GM12878 (cell line): Measurements from ENCODE around the gene OR2T33. TPM values are rescaled to one million over a fixed set of nuclear protein-coding genes. Genes with fewer than 3 reads are reported as not detected.
"Not testable (repeated sequence)": the region's sequence is repeated elsewhere in the genome, so short reads cannot be mapped to it uniquely, and the experiment has no call there.

Source experiments
- ATAC-seq: fragments of 200-7000 bp; cut with Tn5 transposase; 3 replicates; pipeline ENCODE4 v1.9.1; 2020; ENCODE audit warnings: mild to moderate bottlenecking, moderate library complexity
- BruUV-seq: library from RNA; stranded (reverse); fragments of 400-500 nt; replicated peaks from 2 replicates; lab custom pipeline; 2021; lab: Mats Ljungman, UMichigan
- CTCF ChIA-PET: fragments of 300-600 bp; sonication (Branson Sonifier 250); formaldehyde crosslinking; extraction: SDS; loops from one replicate; lab custom pipeline; 2021; ENCODE audit warnings: inconsistent platforms; lab: Yijun Ruan, JAX
- POLR2A ChIA-PET: fragments of 350-600 bp; formaldehyde crosslinking; extraction: SDS; loops from one replicate; lab custom pipeline; 2021; ENCODE audit warnings: inconsistent platforms; lab: Charles Lee
- RAD21 ChIA-PET: fragments of 300-600 bp; sonication (Branson Sonifier 250); formaldehyde crosslinking; loops from one replicate; lab custom pipeline; 2023; ENCODE audit warnings: antibody characterized with exemption; ENCODE audit not compliant: unreplicated experiment; lab: Charles Lee
- SMC1A ChIA-PET: fragments of 300-600 bp; sonication (Branson Sonifier 250); formaldehyde crosslinking; loops from one replicate; lab custom pipeline; 2023; ENCODE audit not compliant: unreplicated experiment, uncharacterized antibody; lab: Charles Lee
- DNase-seq: peaks from one replicate; pipeline ENCODE4 v3.0.0-alpha.2; 2011; ENCODE audit warnings: low read depth, low spot score
- FAIRE-seq: peaks from 3 replicates; lab custom pipeline; 2011; peaks lifted over from hg19 to GRCh38; lab: Jason Lieb, UNC
- H2AFZ ChIP-seq: 2 replicates; pipeline ENCODE4 v1.6.0; 2011; ENCODE audit warnings: low read depth, low read length, control low read depth; ENCODE audit not compliant: control insufficient read depth
- H3K27ac ChIP-seq: 2 replicates; pipeline ENCODE4 v1.5.1; 2011; ENCODE audit warnings: control low read depth; ENCODE audit not compliant: control insufficient read depth, insufficient read depth
- H3K27me3 ChIP-seq, 2 experiments: replicated peaks in 1 of 2; 2 replicates each; pipeline versions ENCODE4 v1.6.0 to v1.6.1; 2011; ENCODE audit warnings: low read length in 1 of 2; ENCODE audit not compliant: control insufficient read depth in 2 of 2, insufficient read depth in 2 of 2
- H3K36me3 ChIP-seq, 2 experiments: 2 replicates each; pipeline ENCODE4 v1.5.1; 2011; ENCODE audit warnings: low read length in 1 of 2; ENCODE audit not compliant: control insufficient read depth in 2 of 2, insufficient read depth in 2 of 2
- H3K4me1 ChIP-seq: 2 replicates; pipeline ENCODE4 v1.6.1; 2011; ENCODE audit warnings: mild to moderate bottlenecking, low read length, moderate library complexity, mixed read lengths; ENCODE audit not compliant: control insufficient read depth, insufficient read depth
- H3K4me2 ChIP-seq: 2 replicates; pipeline ENCODE4 v1.6.0; 2011; ENCODE audit warnings: control low read depth; ENCODE audit not compliant: control insufficient read depth, insufficient read depth
- H3K4me3 ChIP-seq: fragments of 200-600 bp; sonication (generic); 2 replicates; pipeline ENCODE4 v1.5.1; 2016
- H3K79me2 ChIP-seq: 2 replicates; pipeline ENCODE4 v1.6.0; 2011; ENCODE audit warnings: low read length; ENCODE audit not compliant: control insufficient read depth, insufficient read depth
- H3K9ac ChIP-seq: 2 replicates; pipeline ENCODE4 v1.8.0; 2011; ENCODE audit warnings: low read length, control low read depth, mixed read lengths; ENCODE audit not compliant: control insufficient read depth, insufficient read depth
- H3K9me3 ChIP-seq: replicated peaks from 3 replicates; pipeline ENCODE4 v1.5.1; 2011; ENCODE audit warnings: mild to moderate bottlenecking, low read length; ENCODE audit not compliant: control insufficient read depth, insufficient read depth
- H4K20me1 ChIP-seq: 2 replicates; pipeline ENCODE4 v1.6.0; 2011; ENCODE audit not compliant: control insufficient read depth, insufficient read depth
- CREB1 ChIP-seq: IDR thresholded peaks from 2 replicates; pipeline ENCODE4 v1.6.1; 2012; ENCODE audit warnings: low read depth, mild to moderate bottlenecking, inconsistent platforms
- HDAC2 ChIP-seq: fragments of 200-600 bp; sonication (generic); IDR thresholded peaks from 2 replicates; pipeline ENCODE4 v1.6.1; 2017
- MXI1 ChIP-seq: fragments of 150-350 bp; IDR thresholded peaks from 2 replicates; pipeline ENCODE4 v1.6.1; 2011; ENCODE audit warnings: low read depth, mild to moderate bottlenecking, inconsistent platforms, low read length, improper control_type of control experiment
- NFIC ChIP-seq: IDR thresholded peaks from 2 replicates; pipeline ENCODE4 v1.6.1; 2012; ENCODE audit warnings: low read depth, mild to moderate bottlenecking, inconsistent platforms, low read length, moderate library complexity
- WGBS: methylation state at CpG from one replicate; pipeline ENCODE4 v1.1.6; 2016; ENCODE audit warnings: low lambda C conversion rate; ENCODE audit not compliant: insufficient replicate concordance, insufficient coverage; ENCODE audit errors: missing lambda C conversion rate; 5-methylcytosine and 5-hydroxymethylcytosine counted together
- in situ Hi-C: fragments of 300-500 bp; cut with MboI; formaldehyde crosslinking; loops from 9 replicates; pipeline ENCODE4 v1.14.3; 2018; ENCODE audit warnings: mixed read lengths
- intact Hi-C: fragments of 100-400 bp; cut with micrococcal nuclease; formaldehyde crosslinking; loops from one replicate; pipeline ENCODE4 v1.14.2; 2022; ENCODE audit not compliant: unreplicated experiment
- polyA plus RNA-seq, 11 experiments: library from polyadenylated mRNA; depleted of rRNA in 4 of 11; unstranded in 6 of 11; stranded (reverse) in 5 of 11; fragments of >200 nt; fragmentation: Nextera tagmentation in 4 of 11; fragmentation: Illumina TruSeq in 1 of 11; extraction: Ambion mirVana in 4 of 11; extraction: Trizol in 1 of 11; gene quantifications; 1 replicate in 1 of 11; 2 replicates in 10 of 11; pipeline versions ENCODE4 v1.2.1 to v1.2.3, GENCODE V29; 2011 to 2016; ENCODE audit warnings: inconsistent platforms in 2 of 11, missing spikeins in 2 of 11, low read depth in 1 of 11
- total RNA-seq, 4 experiments: library from RNA; depleted of rRNA in 3 of 4; stranded (reverse); fragments of >200 nt in 3 of 4; fragmentation: Illumina TruSeq in 1 of 4; extraction: Trizol in 1 of 4; gene quantifications; 2 replicates each; pipeline versions ENCODE4 v1.2.1 to v1.2.3, GENCODE V29; 2013 to 2021

Gene OR2T33
- total and polyA plus RNA-seq, 10 of the 15 experiments (the other 5 are each of a cell fraction or from before 2014, with no cell fraction given) = not detected

DNA sequence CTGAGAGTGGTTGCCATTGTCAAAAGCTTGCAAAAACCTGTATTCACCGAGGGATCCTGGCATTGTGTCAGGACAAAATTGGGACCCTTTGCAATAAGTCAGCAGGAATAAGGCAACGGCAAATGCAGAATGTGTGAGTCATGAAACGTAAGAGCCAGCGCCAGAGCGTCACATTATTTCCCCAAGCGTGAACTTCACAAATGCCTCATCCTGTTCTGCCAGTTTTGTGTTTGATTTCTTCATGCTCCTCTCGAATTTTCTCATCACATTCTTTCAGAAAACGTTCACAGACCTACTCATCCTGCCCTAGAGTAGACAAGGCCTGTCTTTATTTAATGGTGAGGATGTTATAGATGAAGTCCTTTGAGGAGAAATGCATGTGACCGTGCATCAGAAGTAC is 27.9 kb upstream of the OR2T33 start:
- RAD21 ChIA-PET, intact Hi-C loops: not testable (repeated sequence)
- WGBS = 48% methylated on average over 6 of the region's 9 CpGs

DNA sequence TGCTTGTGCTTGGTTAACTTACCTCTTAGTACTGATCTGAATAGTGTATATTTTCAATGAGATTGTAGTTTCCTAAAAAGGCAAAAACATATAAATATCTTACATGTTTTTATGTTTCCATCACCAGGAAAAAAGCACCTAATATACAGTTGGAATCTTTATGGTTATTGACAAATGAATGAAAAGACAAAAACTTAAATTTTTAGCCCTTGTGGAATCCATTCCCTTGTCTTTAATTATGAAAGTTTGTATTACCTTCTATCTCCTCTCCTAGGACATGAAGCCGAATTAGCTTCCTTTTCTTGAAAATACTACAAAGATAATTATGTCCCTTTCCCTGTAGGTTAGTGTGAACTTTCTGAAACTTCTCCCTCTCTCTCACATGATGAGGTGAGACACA is 25.5 kb upstream of the OR2T33 start, which contains the start of gene OR2T12:
Gene OR2T12, minus strand, starts transcription at position 101 of the 400 bp plus-strand sequence. CDS start 7,846 bp downstream, outside the sequence.
- Histone ChIP-seq H3K79me2 (no peaks in the 10 kb centered on the region), H3K36me3 (no peaks in the 10 kb centered on the region), H3K27me3 (no peaks in the 10 kb centered on the region), H3K27ac (no peak within 1 kb of the TSS), H3K9ac (no peak within 1 kb of the TSS), H3K4me3 (no peak within 1 kb of the TSS), H3K4me1 (no peaks in the 10 kb centered on the region), H3K4me2 (no peak within 1 kb of the TSS), H2AFZ (no peak within 1 kb of the TSS), H3K9me3 (no peaks in the 10 kb centered on the region), H4K20me1 (no peaks in the 10 kb centered on the region)
- in situ Hi-C loops = no loop called here
- DNase-seq (no peak), FAIRE-seq (no peak), ATAC-seq (no peak)
- ChIA-PET POLR2A (no interaction called here), SMC1A (interaction anchor here (0.9 kb wide), 1 partner anchor 13 kb away, joined by 3 read pairs; no protein-coding TSS in a partner anchor), CTCF (no interaction called here), RAD21 (no interaction called here)
- TF ChIP-seq HDAC2 = no peak
- no peak for TF ChIP-seq CREB1
- no peak for TF ChIP-seq NFIC
- TF ChIP-seq MXI1 = no peak
- WGBS = 24% methylated on average over 1 of the region's 1 CpG
- intact Hi-C loops = no loop called here
- no TSS peak for BruUV-seq

More for the DNA sequence above, 27.9 kb upstream of the OR2T33 start:
- H3K4me1 ChIP-seq, BruUV-seq, CTCF ChIA-PET, H4K20me1 ChIP-seq, POLR2A ChIA-PET, FAIRE-seq, H3K9ac ChIP-seq, SMC1A ChIA-PET, H3K79me2 ChIP-seq, H3K4me3 ChIP-seq, H3K9me3 ChIP-seq, H3K36me3 ChIP-seq, in situ Hi-C loops, H3K4me2 ChIP-seq, ATAC-seq, H3K27ac ChIP-seq, H2AFZ ChIP-seq, H3K27me3 ChIP-seq, DNase-seq: not testable (repeated sequence)
